ENCODE results near the gene CCDC174.

CCDC174 gene

GRCh38 chr3:14658978-14659377 lies 7.4 kb downstream of the CCDC174 start:
- Mint-ChIP-seq H3K4me1 (ENCODE audit: low read depth) (peaks cover 40% of the 10 kb centered on the region), H3K4me3 (no peak overlapping the region), H3K27ac (no peak overlapping the region), H3K27me3 (no peaks in the 10 kb centered on the region), H3K9me3 (ENCODE audit: low read depth) (no peaks in the 10 kb centered on the region), H3K36me3 (peaks cover 3% of the 10 kb centered on the region)

GRCh38 chr3:14660942-14661341 lies 9.4 kb downstream of the CCDC174 start:
- Mint-ChIP-seq H3K4me1 (ENCODE audit: low read depth) (peaks cover 27% of the 10 kb centered on the region), H3K9me3 (ENCODE audit: low read depth) (no peaks in the 10 kb centered on the region), H3K4me3 (no peak overlapping the region), H3K27me3 (no peaks in the 10 kb centered on the region), H3K27ac (peak overlapping the region; percentile 1), H3K36me3 (peaks cover 4% of the 10 kb centered on the region)

- no peaks in the 10 kb centered on the region for H3K27me3 Mint-ChIP-seq
- no peak overlapping the region for H3K4me3 Mint-ChIP-seq
- H3K27ac Mint-ChIP-seq = peak overlapping the region; percentile 41
- H3K36me3 Mint-ChIP-seq = peaks cover 7% of the 10 kb centered on the region
- no peaks in the 10 kb centered on the region for H3K9me3 Mint-ChIP-seq (ENCODE audit: low read depth)
- peaks cover 10% of the 10 kb centered on the region for H3K4me1 Mint-ChIP-seq (ENCODE audit: low read depth)
Measured at GRCh38 chr3:14663396-14664135, 12.0 kb downstream of the CCDC174 start.

- Mint-ChIP-seq H3K36me3 (peaks cover 7% of the 10 kb centered on the region), H3K27ac (no peak overlapping the region), H3K9me3 (ENCODE audit: low read depth) (no peaks in the 10 kb centered on the region), H3K4me3 (no peak overlapping the region), H3K4me1 (ENCODE audit: low read depth) (peaks cover 10% of the 10 kb centered on the region), H3K27me3 (no peaks in the 10 kb centered on the region)
Measured at GRCh38 chr3:14664170-14664569, 12.6 kb downstream of the CCDC174 start.

- Mint-ChIP-seq H3K4me1 (ENCODE audit: low read depth) (no peaks in the 10 kb centered on the region), H3K27me3 (no peaks in the 10 kb centered on the region), H3K27ac (no peak overlapping the region), H3K36me3 (peaks cover 4% of the 10 kb centered on the region), H3K9me3 (ENCODE audit: low read depth) (no peaks in the 10 kb centered on the region), H3K4me3 (no peak overlapping the region)
Measured at GRCh38 chr3:14672588-14672987, 21.0 kb downstream of the CCDC174 start.

- no peaks in the 10 kb centered on the region for H3K4me1 Mint-ChIP-seq (ENCODE audit: low read depth)
- no peaks in the 10 kb centered on the region for H3K27me3 Mint-ChIP-seq
- peaks cover 4% of the 10 kb centered on the region for H3K36me3 Mint-ChIP-seq
- no peaks in the 10 kb centered on the region for H3K9me3 Mint-ChIP-seq (ENCODE audit: low read depth)
- H3K4me3 Mint-ChIP-seq = no peak within 1 kb of the TSS
- no peak within 1 kb of the TSS for H3K27ac Mint-ChIP-seq
Measured at GRCh38 chr3:14674841-14675240, 23.3 kb downstream of the CCDC174 start, which contains the start of gene C3orf20. Gene C3orf20 (plus strand): TSS chr3:14675141. CDS start chr3:14682714, 7,573 bp downstream.

GRCh38 chr3:14676881-14677280 lies 25.3 kb downstream of the CCDC174 start:
- H3K27me3 Mint-ChIP-seq = no peaks in the 10 kb centered on the region
- H3K4me3 Mint-ChIP-seq = no peak overlapping the region

GRCh38 chr3:14678015-14678503 lies 26.5 kb downstream of the CCDC174 start:
- H3K4me1 Mint-ChIP-seq (ENCODE audit: low read depth) = no peaks in the 10 kb centered on the region
- H3K27ac Mint-ChIP-seq = no peak overlapping the region

More at GRCh38 chr3:14676881-14677280, 25.3 kb downstream of the CCDC174 start:
- Mint-ChIP-seq H3K4me1 (ENCODE audit: low read depth) (no peaks in the 10 kb centered on the region), H3K36me3 (peaks cover 8% of the 10 kb centered on the region), H3K9me3 (ENCODE audit: low read depth) (no peaks in the 10 kb centered on the region), H3K27ac (no peak overlapping the region)

GRCh38 chr3:14680115-14680514 lies 28.6 kb downstream of the CCDC174 start:
- Mint-ChIP-seq H3K4me1 (ENCODE audit: low read depth) (no peaks in the 10 kb centered on the region), H3K36me3 (peaks cover 4% of the 10 kb centered on the region), H3K4me3 (no peak overlapping the region)

More at GRCh38 chr3:14678015-14678503, 26.5 kb downstream of the CCDC174 start:
- Mint-ChIP-seq H3K27me3 (no peaks in the 10 kb centered on the region), H3K4me3 (no peak overlapping the region), H3K36me3 (peaks cover 5% of the 10 kb centered on the region), H3K9me3 (ENCODE audit: low read depth) (no peaks in the 10 kb centered on the region)

GRCh38 chr3:14680716-14681115 lies 29.2 kb downstream of the CCDC174 start:
- Mint-ChIP-seq H3K4me1 (ENCODE audit: low read depth) (no peaks in the 10 kb centered on the region), H3K27ac (no peak overlapping the region), H3K9me3 (ENCODE audit: low read depth) (no peaks in the 10 kb centered on the region), H3K27me3 (no peaks in the 10 kb centered on the region), H3K4me3 (no peak overlapping the region), H3K36me3 (peaks cover 7% of the 10 kb centered on the region)

More at GRCh38 chr3:14680115-14680514, 28.6 kb downstream of the CCDC174 start:
- no peaks in the 10 kb centered on the region for H3K9me3 Mint-ChIP-seq (ENCODE audit: low read depth)
- H3K27ac Mint-ChIP-seq = no peak overlapping the region
- H3K27me3 Mint-ChIP-seq = no peaks in the 10 kb centered on the region

- Mint-ChIP-seq H3K9me3 (ENCODE audit: low read depth) (no peaks in the 10 kb centered on the region), H3K27me3 (peaks cover 1% of the 10 kb centered on the region), H3K36me3 (peaks cover 7% of the 10 kb centered on the region), H3K4me1 (ENCODE audit: low read depth) (no peaks in the 10 kb centered on the region), H3K4me3 (no peak overlapping the region), H3K27ac (no peak overlapping the region)
Measured at GRCh38 chr3:14684447-14684846, 32.9 kb downstream of the CCDC174 start.

GRCh38 chr3:14685179-14685578 lies 33.6 kb downstream of the CCDC174 start:
- peaks cover 1% of the 10 kb centered on the region for H3K27me3 Mint-ChIP-seq
- H3K9me3 Mint-ChIP-seq (ENCODE audit: low read depth) = no peaks in the 10 kb centered on the region
- no peaks in the 10 kb centered on the region for H3K4me1 Mint-ChIP-seq (ENCODE audit: low read depth)
- peaks cover 7% of the 10 kb centered on the region for H3K36me3 Mint-ChIP-seq
- no peak overlapping the region for H3K27ac Mint-ChIP-seq
- H3K4me3 Mint-ChIP-seq = no peak overlapping the region

GRCh38 chr3:14687360-14687759 lies 35.8 kb downstream of the CCDC174 start:
- no peaks in the 10 kb centered on the region for H3K9me3 Mint-ChIP-seq (ENCODE audit: low read depth)
- H3K27me3 Mint-ChIP-seq = peaks cover 1% of the 10 kb centered on the region
- peaks cover 8% of the 10 kb centered on the region for H3K36me3 Mint-ChIP-seq
- no peak overlapping the region for H3K4me3 Mint-ChIP-seq
- no peak overlapping the region for H3K27ac Mint-ChIP-seq
- H3K4me1 Mint-ChIP-seq (ENCODE audit: low read depth) = no peaks in the 10 kb centered on the region

- H3K4me1 Mint-ChIP-seq (ENCODE audit: low read depth) = no peaks in the 10 kb centered on the region
- H3K27ac Mint-ChIP-seq = no peak overlapping the region
- H3K9me3 Mint-ChIP-seq (ENCODE audit: low read depth) = no peaks in the 10 kb centered on the region
- no peak overlapping the region for H3K4me3 Mint-ChIP-seq
- peaks cover 13% of the 10 kb centered on the region for H3K36me3 Mint-ChIP-seq
- peaks cover 1% of the 10 kb centered on the region for H3K27me3 Mint-ChIP-seq
Measured at GRCh38 chr3:14688525-14688924, 37.0 kb downstream of the CCDC174 start.

GRCh38 chr3:14689247-14689980 lies 37.9 kb downstream of the CCDC174 start:
- Mint-ChIP-seq H3K27me3 (peaks cover 1% of the 10 kb centered on the region), H3K4me1 (ENCODE audit: low read depth) (no peaks in the 10 kb centered on the region), H3K36me3 (peaks cover 13% of the 10 kb centered on the region), H3K9me3 (ENCODE audit: low read depth) (no peaks in the 10 kb centered on the region), H3K27ac (no peak overlapping the region), H3K4me3 (no peak overlapping the region)

Data from activated naive CD8-positive, alpha-beta T cell (primary cell).